GM12878 (cell line): ENCODE results near the gene ZNF783. TPM values are rescaled to one million over a fixed set of nuclear protein-coding genes. Genes with fewer than 3 reads are reported as not detected.

Experiments
- FOXM1 ChIP-seq: IDR thresholded peaks from 2 replicates; pipeline ENCODE4 v1.6.1; 2012; ENCODE audit warnings: low read depth, mild to moderate bottlenecking, inconsistent platforms, low read length, moderate library complexity
- GATAD2B ChIP-seq: fragments of 450-650 bp; conservative IDR thresholded peaks from 2 replicates; pipeline ENCODE4 v1.6.1; 2017; ENCODE audit warnings: low read depth, mild to moderate bottlenecking, moderate library complexity
- KDM1A ChIP-seq: fragments of 200-600 bp; sonication (generic); IDR thresholded peaks from 2 replicates; pipeline ENCODE4 v1.6.1; 2016; ENCODE audit warnings: borderline replicate concordance
- NKRF ChIP-seq: fragments of 450-650 bp; conservative IDR thresholded peaks from 2 replicates; pipeline ENCODE4 v1.6.1; 2017; ENCODE audit warnings: mild to moderate bottlenecking, moderate library complexity
- SMAD5 ChIP-seq: IDR thresholded peaks from 2 replicates; pipeline ENCODE4 v1.6.1; 2016; ENCODE audit warnings: antibody characterized with exemption, low read depth
- SP1 ChIP-seq: IDR thresholded peaks from one replicate; pipeline ENCODE4 v1.6.1; 2011; ENCODE audit warnings: low read depth, low read length
- TARDBP ChIP-seq: IDR thresholded peaks from 2 replicates; pipeline ENCODE4 v1.6.1; 2016; ENCODE audit warnings: borderline replicate concordance
- YY1 ChIP-seq: IDR thresholded peaks from 2 replicates; pipeline ENCODE4 v1.6.1; 2011; ENCODE audit warnings: low read depth, mild to moderate bottlenecking, low read length
- polyA plus RNA-seq, 11 experiments: library from polyadenylated mRNA; depleted of rRNA in 4 of 11; unstranded in 6 of 11; stranded (reverse) in 5 of 11; fragments of >200 nt; fragmentation: Nextera tagmentation in 4 of 11; fragmentation: Illumina TruSeq in 1 of 11; extraction: Ambion mirVana in 4 of 11; extraction: Trizol in 1 of 11; gene quantifications; 1 replicate in 1 of 11; 2 replicates in 10 of 11; pipeline versions ENCODE4 v1.2.1 to v1.2.3, GENCODE V29; 2011 to 2016; ENCODE audit warnings: inconsistent platforms in 2 of 11, missing spikeins in 2 of 11, low read depth in 1 of 11
- total RNA-seq, 4 experiments: library from RNA; depleted of rRNA in 3 of 4; stranded (reverse); fragments of >200 nt in 3 of 4; fragmentation: Illumina TruSeq in 1 of 4; extraction: Trizol in 1 of 4; gene quantifications; 2 replicates each; pipeline versions ENCODE4 v1.2.1 to v1.2.3, GENCODE V29; 2013 to 2021
- TF ChIP-seq, protein P1 (sequence below): fragments of 450-650 bp; IDR thresholded peaks from 2 replicates; pipeline ENCODE4 v1.6.1; 2017; ENCODE audit warnings: mild to moderate bottlenecking, low read depth, inconsistent platforms; ENCODE audit not compliant: poor library complexity, severe bottlenecking

Gene ZNF783
- total and polyA plus RNA-seq, 10 of the 15 experiments (the other 5 are each of a cell fraction or from before 2014, with no cell fraction given) = 2.0 to 14.4 (median 6.4) TPM

DNA sequence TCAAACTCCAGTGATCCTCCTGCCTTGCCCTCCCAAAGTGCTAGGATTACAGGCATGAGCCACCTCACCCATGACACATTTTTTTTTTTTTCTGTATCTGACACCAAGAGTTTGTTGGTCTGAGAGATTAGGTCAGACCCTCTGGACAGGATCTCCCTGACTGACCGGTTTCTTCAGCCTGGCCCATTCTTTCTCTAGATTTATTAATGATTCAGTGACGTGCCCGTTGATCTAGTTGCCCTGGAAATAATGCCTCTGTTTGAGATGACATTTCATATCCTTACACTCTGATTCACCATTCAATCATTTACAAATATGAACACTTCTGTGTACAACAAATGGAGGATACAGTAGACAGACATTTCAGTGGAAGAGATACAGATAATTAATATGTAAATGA is 23.9 kb upstream of the ZNF783 start (continued):
- TF ChIP-seq GATAD2B (no peak), KDM1A (no peak), FOXM1 (no peak), YY1 (no peak), TARDBP (no peak), SP1 (no peak), NKRF (no peak), SMAD5 (no peak)
- TF ChIP-seq, protein P1, sequence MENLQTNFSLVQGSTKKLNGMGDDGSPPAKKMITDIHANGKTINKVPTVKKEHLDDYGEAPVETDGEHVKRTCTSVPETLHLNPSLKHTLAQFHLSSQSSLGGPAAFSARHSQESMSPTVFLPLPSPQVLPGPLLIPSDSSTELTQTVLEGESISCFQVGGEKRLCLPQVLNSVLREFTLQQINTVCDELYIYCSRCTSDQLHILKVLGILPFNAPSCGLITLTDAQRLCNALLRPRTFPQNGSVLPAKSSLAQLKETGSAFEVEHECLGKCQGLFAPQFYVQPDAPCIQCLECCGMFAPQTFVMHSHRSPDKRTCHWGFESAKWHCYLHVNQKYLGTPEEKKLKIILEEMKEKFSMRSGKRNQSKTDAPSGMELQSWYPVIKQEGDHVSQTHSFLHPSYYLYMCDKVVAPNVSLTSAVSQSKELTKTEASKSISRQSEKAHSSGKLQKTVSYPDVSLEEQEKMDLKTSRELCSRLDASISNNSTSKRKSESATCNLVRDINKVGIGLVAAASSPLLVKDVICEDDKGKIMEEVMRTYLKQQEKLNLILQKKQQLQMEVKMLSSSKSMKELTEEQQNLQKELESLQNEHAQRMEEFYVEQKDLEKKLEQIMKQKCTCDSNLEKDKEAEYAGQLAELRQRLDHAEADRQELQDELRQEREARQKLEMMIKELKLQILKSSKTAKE = no peak
